OCI-M1 (cell line): ENCODE measurements around the gene EIF3K.
A peak's percentile ranks its signal among the peaks of the same experiment; 100 is the strongest.

ENCODE experiments used
- DNase-seq: peaks from one replicate; lab custom pipeline; 2025; lab: John Stamatoyannopoulos, UW

EIF3K gene

DNA sequence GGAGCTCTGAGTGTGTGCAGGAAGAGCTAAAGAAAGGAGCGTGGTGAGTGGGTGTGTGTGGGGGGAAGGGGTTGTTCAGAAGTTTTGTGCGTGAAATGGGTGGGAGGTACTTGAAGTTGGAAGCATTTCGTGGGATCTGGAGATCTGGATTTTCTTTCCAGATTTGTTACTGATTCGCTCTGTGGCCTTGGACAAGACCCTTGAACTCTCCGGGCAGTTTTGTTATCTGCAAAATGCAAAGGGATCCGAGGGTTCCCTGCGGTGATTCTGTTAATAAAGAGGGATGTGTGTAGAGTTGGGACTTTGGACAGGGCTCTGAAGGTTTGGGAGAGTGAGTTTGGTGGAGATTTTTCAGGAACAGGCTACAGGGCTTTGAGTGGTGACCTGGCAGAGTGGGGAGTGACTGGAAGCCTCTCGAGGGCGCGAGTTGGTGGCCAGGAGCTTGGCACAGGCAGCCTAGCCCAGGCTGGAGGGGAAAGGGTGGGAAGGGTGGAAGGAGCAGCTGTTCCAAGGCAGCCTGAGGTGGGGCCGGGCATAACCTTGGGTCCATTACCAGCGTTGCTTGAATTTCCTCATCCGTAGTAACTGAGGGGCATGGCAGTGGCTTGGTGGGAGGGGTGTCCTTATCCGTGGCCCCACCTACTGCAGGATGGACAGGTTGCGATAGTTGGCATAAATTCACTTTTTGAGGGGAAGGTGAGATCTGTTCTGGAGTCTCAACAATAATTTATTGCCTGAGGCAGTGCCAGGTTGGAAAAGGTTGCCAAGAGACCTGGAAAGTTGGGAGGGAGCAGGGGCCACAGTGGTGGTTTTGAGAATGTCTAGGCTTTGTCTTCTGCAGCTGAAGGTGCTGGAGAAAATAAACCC, 30.6 kb downstream of the EIF3K start:
- DNase-seq = peak; percentile 52

DNA sequence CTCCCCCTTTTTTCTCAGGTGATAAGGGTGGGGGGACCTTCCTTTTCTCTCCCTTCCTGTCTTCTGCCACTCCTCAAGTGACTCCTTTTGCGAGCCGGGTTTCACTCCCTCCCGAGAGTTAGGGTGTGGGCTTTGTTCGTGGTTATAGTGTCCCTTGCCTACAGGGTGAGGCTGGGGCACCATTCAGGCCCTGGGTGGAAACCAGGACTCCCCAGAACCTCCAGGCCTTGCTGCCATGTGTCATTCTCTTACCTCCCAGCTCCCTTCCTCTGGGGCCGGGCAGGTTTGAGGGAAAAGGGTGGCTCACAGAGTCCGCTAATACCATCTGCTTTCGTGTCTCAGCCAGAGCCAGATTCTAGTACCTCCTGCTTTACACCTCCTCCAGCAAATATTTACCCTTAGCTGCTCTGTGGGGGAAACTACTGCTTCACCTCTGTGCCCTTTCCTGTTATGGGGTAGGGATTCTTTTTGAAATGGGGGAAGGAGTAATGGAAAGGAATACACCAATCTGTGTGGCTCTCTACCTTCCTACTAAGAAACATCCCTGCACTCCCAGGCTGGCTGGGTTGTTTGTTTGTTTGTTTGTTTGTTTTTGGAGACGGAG, 31.3 kb downstream of the EIF3K start:
- DNase-seq = peak; percentile 52

DNA sequence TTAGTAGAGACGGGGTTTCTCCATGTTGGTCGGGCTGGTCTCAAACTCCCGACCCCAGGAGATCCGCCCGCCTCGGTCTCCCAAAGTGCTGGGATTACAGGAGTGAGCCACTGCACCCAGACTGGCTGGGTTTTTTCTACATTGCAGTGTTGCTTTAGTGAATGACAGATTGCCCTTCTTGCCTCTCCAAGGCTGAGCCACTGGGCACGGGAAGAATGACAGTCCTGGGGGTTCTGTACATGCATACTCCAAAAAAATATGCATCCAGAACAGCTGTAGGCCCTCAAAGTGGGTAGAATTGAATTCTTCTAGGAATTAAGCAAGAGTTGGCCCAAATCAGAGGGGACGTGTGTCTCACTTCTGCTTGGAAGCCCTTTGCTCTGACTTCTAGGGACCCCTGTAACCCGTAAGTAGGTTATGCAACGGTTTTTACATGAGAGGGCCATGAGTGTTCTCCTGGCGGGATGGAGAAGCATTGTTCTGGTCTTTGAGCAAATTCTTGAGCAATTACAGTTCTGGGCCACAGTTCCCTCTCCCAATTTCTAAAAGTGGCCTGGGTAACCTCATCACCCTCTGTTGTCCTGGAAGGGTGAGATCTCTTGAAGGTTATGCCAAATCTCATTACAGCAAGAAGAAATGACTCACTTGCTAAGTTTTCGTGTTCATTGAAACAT, 32.1 kb downstream of the EIF3K start:
- peak; percentile 35 for DNase-seq

DNA sequence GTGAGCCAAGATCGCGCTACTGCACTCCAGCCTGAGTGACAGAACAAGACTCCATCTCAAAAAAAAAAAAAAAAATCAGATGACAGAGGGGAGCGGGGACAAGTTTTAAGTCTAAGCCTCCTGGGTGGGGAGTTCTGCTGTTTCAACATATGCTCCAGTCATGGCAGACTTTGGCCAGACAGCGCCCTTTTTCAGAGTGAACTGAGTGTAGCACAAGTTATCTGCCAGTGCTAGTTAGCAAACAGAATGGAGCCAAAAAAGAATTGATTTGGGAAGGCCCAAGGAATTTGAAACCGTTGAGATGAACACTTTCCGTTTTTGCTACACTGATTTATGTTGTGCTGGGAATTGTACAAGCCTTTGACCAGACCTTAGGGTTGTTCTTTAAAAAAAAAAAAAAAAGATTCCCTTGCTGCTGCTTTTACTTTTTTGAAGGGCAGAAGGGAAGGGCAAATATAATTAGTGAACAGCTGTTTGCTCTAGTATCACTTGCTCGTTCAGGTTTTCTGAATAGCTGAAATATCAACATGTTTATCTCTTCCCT, 34.1 kb downstream of the EIF3K start:
- no peak for DNase-seq

DNA sequence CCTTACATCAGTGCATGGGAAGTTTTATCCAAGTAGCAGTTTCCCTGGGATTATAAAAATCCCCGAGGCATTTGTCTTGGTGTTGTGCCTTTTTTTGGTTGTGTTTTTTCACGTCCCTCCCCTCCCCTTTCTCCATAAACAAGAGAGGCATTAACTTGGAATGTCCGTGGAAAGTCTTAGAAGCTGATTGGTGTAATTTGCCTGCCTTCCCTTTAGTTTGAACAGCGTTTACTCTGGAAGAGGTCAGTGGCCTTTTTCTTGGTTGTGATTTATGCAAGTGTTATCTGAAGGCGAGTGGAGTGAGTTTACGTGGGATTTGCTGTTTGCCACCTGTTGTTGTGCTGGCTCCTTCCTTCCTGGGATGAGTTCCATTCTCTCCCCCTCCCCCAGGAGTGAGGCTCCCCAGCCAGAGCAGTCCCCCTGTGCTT, 35.7 kb downstream of the EIF3K start:
- no peak for DNase-seq

DNA sequence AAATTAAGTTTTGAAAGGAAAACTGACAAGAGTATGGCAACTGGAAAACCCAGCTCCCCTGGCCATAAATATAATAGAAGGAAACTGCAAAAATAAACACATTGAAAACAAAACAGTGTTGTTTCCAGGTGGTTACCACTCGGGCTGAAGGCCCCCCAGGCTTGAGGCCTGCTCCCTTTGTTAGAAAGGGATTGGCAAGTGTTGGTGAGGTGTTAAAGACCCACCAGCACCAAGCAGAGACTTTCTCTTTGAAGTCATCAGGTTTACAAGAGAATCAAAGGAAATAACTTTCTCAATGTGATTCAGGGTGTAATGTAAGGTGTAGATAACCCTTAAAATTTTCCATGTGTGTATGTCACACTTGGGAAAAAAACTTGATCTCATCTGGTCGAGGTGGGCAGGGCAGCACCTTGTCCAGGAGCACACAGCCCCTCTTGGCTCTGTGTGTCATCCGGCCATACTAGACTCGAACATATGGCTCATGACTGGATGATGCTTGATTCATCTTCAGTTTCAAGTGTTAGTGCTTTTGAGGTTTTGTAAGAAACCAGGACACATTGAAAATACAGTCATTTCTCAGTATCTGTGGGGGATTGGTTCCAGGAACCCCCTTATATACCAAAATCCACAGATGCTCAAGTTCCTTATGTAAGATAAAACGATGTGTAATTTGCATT, 36.3 kb downstream of the EIF3K start:
- DNase-seq = peak; percentile 42

DNA sequence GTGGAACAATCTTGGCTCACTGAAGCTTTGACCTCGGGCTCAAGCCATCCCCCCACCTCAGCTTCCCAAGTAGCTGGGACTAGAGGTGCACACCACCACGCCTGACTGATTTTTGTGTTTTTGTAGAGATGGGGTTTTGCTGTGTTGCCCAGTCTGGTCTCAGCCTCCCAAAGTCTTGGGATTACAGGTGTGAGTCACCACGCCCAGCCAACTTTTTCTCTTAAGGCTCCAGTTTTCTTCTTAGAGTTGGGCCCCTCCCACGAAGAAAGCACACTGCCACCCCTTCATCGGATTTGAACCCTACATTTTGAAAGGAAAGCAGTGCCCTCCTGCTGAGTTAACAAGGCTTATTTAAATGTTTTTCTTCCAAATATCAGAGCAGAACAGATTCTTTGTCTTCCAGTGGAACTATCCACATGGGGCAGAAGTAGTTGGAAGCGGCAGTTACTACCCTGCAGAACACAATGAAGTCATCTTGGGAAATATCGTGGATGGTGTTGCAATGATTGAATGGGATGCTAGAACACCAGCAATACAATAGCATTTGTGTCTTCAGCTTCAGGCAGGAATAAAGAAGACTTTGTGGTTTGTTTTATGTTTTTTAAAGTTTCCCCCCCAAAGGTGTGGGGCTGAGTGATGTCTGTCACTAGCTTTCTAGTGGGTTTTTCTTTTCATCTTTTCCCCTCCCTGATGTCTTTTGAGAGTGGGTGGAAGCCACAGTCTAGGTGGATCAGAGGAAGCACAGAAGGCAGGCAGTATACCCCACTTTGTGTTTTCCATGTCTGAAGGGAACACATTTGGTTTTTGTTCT, 37.4 kb downstream of the EIF3K start:
- no peak for DNase-seq

DNA sequence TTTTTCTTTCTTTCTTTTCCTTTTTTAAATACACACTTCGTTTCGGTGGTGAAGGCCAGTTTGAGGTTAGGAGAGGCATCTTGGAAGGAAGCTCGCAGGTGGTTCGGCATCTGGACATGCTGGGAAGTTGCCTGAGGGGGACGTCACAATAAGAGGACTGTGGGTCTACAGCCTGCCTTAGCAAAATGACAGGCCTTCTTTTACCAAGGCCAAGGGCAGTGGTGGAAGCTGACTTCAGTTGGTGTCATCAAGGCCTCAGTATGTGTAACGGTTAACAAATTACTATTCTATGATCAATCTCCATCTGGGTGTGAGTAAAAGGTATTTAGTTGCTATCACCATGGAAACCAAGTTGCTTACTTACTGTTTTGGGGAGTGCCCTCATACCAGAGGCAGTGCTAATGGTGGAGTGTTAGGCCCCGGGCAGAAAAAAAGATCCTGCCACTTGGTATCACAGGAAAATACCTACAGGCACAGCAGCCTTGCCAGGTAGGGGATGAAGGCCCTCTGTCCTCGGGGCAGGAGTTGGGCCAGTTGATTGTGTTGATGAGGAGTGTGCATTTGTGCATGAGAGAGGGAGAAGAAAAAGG, 38.7 kb downstream of the EIF3K start:
- DNase-seq = no peak

DNA sequence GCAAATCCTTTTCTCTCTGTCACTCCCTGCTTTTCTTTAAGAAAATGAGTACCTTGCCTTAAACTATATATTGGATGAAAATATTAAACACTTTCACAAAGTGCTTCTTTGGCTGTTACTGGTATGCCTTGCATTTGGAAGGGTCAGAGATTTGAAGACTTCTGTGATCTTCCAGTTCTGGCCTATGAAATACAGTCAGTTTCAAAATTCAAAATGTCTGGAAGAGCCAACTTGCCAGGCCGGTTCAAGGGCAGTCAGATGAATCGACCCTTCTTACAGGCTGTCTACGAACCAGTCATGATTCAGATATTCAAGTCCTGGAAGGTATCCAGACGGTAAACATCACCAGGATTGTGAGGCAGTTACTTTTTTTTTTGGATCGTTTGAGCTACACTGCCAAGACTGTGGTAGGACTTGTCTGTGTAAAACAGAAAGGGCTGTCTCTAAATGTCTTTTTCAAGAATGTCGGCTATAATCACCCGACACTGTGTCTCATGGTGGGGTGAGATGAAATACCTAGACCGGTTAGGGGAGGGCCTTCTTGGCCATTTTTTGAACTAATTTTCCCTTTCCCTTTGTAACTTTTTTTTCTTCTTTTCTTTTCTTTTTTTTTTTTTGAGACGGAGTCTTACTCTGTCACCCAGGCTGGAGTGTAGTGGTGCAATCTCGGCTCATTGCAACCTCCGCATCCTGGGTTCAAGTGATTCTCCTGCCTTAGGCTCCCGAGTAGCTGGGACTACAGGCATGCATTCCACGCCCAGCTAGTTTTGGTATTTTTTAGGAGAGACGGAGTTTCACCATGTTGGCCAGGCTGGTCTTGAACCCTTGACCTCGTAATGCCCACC, 39.7 kb downstream of the EIF3K start:
- DNase-seq = no peak

DNA sequence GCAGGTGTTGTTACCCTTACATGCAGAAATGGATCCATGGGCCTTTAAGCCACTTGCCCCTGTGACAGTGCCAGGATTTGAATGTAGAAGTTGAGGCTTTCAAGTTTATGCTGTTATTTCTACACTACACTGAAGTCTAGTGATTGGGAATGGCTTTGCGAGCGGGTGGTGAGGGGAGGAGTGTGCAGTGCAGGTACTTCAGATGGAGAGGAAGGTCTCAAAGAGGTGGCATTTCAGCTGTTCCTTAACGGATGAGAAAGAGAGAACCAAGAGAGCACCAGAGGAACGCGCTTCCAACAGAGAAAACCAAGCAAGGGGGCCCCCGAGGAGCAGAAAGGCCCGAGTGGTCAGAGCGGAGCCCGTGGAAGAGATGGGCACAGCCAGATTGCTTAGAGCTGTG, 41.7 kb downstream of the EIF3K start:
- DNase-seq = no peak

DNA sequence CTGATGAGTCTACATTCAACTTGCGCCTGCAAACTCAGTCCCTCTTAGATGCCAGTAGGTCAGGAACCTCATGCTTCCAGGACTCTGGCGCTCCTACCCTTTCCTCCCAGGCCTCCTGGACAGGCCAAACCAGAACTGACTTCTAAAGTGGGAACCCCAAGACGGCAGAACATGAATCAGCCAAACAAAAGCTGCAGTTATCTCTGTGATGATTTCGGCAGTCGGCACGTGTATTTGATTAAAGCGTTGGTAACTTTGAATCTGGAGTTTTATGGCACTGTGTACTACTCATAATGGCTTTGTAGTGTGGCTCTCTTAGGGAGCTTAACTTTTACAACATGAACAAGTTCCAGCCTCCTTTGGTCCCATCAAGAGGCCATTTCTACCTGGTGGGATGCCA, 42.1 kb downstream of the EIF3K start:
- no peak for DNase-seq

DNA sequence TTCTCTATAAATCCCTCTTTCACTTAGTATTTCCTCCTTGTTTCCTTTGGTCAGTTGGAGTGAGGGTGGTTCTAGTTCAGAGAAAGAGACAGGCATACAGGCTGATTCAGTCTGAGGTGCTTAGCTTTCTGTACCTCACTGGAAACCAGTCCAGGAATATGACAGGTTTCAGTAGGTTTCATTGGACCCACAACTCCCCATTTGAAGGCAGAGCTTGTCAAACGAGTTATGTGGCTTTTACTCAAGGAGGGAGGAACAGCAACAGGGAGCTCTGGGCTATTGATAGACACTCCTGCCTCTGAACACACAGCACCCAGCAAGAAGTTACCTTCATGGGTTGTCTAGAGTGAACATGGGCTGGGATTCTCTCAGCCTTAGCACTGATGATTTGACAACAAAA, 43.0 kb downstream of the EIF3K start:
- no peak for DNase-seq

DNA sequence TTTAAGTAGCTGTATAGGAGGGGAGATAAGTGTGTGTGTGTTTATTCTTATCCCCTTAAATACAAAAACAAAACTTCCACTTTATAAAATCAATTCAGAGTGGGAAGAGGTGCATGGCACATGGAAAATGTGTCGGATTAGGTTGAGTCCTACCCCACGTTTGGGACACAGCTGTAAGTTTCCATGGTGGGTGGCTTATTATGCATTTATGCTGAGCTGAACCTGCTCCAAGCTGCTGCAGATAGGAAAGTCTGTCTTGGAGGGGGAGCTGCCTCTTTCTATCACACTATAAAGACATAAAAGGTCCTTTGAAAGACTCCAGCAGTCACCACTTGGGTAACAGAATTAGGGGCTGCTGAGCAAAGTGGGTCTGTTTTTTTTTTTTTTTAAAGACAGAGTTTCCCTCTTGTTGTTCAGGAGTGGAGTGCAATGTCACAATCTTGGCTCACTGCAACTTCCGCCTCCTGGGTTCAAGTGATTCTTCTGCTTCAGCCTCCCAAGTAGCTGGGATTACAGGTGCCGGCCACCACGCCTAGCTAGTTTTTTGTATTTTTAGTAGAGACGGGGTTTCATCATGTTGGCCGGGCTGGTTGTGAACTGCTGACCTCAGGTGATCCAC, 43.7 kb downstream of the EIF3K start:
- no peak for DNase-seq

DNA sequence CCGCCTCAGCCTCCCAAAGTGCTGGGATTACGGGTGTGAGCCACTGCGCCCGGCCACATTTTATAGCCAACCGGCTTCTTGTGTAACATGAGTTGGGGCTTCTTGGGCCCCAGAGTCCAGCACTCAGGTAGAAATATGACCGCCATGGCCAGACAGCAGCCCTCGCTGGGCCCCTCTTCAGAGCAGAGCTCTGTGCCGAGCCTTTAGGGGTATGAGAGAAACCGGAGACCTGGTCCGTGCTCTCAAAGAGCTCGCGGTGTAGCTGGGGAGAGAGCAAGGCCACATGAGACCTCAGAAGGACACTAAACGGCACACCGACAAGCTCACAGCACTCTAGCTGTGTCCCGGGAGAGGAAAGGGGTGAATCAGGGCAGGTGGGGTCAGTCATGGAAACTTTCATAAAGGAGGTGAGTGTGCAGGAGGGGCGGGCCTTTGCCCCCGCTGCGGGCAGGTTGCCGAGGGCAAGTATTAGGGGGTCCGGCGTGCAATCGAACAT, 44.2 kb downstream of the EIF3K start:
- DNase-seq = no peak

DNA sequence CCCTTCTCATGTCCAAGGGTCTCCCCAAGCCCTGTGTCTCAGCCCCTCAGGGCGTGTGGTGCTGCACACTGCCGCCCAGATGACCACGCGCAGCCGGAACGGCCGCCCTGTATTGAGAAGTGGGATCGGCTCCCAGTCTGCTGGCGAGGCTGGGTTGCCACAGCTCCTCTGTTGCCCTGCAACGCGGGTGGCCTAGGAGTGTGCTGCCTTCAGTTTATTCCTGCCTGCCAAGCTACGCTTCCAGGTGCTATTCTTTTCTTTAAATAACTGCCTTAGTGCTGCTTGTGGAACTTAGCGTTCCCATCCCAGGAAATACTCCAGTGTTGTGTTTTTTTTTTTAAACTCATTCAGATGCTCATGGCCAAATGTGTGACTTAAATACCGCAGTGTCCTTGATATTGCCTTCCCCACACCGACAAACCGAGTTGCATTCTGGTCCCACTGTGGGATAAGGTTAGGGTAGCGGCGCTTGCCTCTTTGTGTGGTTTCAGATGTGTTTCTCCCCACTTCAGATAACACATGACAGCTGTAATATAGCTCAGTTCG, 45.0 kb downstream of the EIF3K start:
- peak; percentile 89 for DNase-seq

DNA sequence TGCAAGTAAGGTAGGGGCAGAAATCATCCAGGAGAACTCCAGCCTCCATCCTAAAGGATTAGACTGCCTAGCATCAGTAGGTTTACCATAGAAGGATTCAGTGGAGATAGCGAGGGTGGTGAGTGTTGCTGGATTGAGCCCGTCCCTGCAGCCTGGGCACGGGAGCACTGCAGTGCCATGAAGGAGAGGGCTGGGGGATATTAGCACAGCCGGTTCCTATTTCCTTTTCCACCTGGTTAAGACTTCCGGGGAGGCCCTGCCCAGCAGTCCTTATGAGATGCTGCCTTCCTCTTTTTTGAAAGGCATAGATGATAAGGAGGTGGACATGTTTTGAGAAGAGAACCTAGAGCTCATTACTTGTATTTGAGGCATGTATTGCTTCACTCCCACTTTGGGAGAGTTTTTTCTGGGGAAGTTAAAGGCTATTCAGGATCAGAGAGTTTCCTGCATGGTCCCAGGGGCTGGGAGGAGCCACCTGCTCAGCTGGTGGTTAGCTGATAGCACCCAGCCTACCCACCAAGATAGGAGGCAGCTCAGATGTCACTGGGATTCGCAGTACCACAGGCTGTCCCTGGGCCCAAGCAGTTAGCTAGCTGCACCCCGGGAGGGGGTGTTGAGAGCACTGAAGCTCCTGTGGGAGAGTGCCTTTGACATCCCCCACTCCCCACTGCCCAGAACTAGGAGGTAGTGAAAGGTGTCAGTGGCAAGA, 45.7 kb downstream of the EIF3K start:
- DNase-seq = peak; percentile 98

DNA sequence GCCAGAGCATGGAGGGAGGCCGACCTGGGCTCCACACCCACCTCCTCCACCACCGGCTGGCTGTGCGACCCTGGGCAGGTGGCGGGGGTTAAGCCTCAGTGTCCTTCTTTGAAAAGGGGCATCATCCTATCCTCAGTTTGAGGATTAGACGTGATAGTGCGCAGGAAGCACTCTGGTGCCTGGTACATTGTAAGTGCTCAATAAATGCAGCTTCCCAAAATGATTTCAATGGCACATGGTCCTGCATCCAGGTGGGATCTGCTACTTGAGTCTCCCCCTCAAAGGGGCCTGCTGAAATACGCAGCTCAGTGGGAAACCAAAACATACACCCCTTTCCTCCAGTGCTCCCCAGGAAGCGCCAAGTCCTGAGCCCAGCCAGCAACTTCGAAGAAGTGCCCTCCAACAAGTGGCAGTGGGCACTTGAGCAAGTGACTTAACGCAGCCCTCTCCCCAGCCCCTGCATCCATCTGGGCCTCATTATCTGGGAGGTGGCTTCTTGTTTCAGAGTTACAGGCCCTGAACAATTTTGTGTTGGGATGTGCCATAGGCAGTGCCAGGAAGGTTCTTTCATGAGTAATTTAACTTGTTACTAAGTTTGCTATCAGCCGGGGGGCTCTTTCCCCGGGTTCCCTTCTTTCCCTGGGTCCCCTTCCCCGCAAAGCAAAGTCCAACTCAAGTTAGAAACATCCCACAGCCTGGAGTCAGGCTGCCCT, 46.4 kb downstream of the EIF3K start:
- no peak for DNase-seq
